GM21529 (cell line): ENCODE data around the gene NCAPG2.
A peak's percentile ranks its signal among the peaks of the same experiment; 100 is the strongest.

ENCODE experiments used
- ATAC-seq: cut with Tn5 transposase; IDR thresholded peaks from one replicate; pipeline ENCODE4 v1.9.1; 2021; ENCODE audit not compliant: unreplicated experiment

Gene NCAPG2

GRCh38 chr7:158606129-158606528, 98.5 kb downstream of the NCAPG2 start:
- ATAC-seq, result no peak

GRCh38 chr7:158603773-158604755, 100.5 kb downstream of the NCAPG2 start:
- peak; percentile 39 for ATAC-seq

- ATAC-seq, result peak; percentile 77
Observed at GRCh38 chr7:158602905-158603772, 101.5 kb downstream of the NCAPG2 start.

GRCh38 chr7:158602041-158602440, 102.6 kb downstream of the NCAPG2 start:
- ATAC-seq, result no peak

GRCh38 chr7:158601090-158601489, 103.5 kb downstream of the NCAPG2 start:
- no peak for ATAC-seq

- no peak for ATAC-seq
Observed at GRCh38 chr7:158596745-158597144, 107.9 kb downstream of the NCAPG2 start.

- no peak for ATAC-seq
Observed at GRCh38 chr7:158596309-158596708, 108.3 kb downstream of the NCAPG2 start.

GRCh38 chr7:158595068-158595467, 109.5 kb downstream of the NCAPG2 start:
- no peak for ATAC-seq

- no peak for ATAC-seq
Observed at GRCh38 chr7:158592541-158592940, 112.1 kb downstream of the NCAPG2 start.

- no peak for ATAC-seq
Observed at GRCh38 chr7:158591944-158592343, 112.7 kb downstream of the NCAPG2 start.

- no peak for ATAC-seq
Observed at GRCh38 chr7:158590181-158590530, 114.4 kb downstream of the NCAPG2 start.

- ATAC-seq, result no peak
Observed at GRCh38 chr7:158589653-158590052, 115.0 kb downstream of the NCAPG2 start.

- no peak for ATAC-seq
Observed at GRCh38 chr7:158588878-158589442, 115.6 kb downstream of the NCAPG2 start.

GRCh38 chr7:158588085-158588877, 116.3 kb downstream of the NCAPG2 start:
- no peak for ATAC-seq

GRCh38 chr7:158587162-158588084, 117.2 kb downstream of the NCAPG2 start, which contains the start of gene PTPRN2:
Gene PTPRN2 (minus strand): TSS chr7:158587823.
- ATAC-seq, result peak; percentile 61

- no peak for ATAC-seq
Observed at GRCh38 chr7:158586499-158587161, 118.0 kb downstream of the NCAPG2 start.

- ATAC-seq, result no peak
Observed at GRCh38 chr7:158585721-158586498, 118.7 kb downstream of the NCAPG2 start.

- ATAC-seq, result no peak
Observed at GRCh38 chr7:158584407-158584806, 120.2 kb downstream of the NCAPG2 start.
